HepG2 (cell line): ENCODE measurements around the gene THADA. TPM values are rescaled to one million over a fixed set of nuclear protein-coding genes. Genes with fewer than 3 reads are reported as not detected.
A peak's percentile ranks its signal among the peaks of the same experiment; 100 is the strongest.

ENCODE experiments used
- CHCHD3 ChIP-seq: sonication (generic); formaldehyde crosslinking; IDR thresholded peaks from 2 replicates; pipeline ENCODE4 v1.8.0; 2022; ENCODE audit warnings: mild to moderate bottlenecking, missing genetic modification reagents, moderate library complexity
- CREB1 ChIP-seq, 2 experiments: fragments of 450-650 bp in 1 of 2; IDR thresholded peaks; 2 replicates each; pipeline ENCODE4 v1.6.1; 2016 to 2017; ENCODE audit warnings: control low read depth in 1 of 2, mild to moderate bottlenecking in 1 of 2, missing compliant biosample characterization in 1 of 2, missing genetic modification characterization in 1 of 2
- CTCF ChIP-seq: sonication (generic); formaldehyde crosslinking; IDR thresholded peaks from 2 replicates; pipeline ENCODE4 v1.5.0; 2020; ENCODE audit warnings: mild to moderate bottlenecking, missing genetic modification reagents, moderate library complexity
- HOMEZ ChIP-seq: IDR thresholded peaks from 2 replicates; pipeline ENCODE4 v1.6.1; 2016; ENCODE audit warnings: low read depth
- IKZF5 ChIP-seq: IDR thresholded peaks from 2 replicates; pipeline ENCODE4 v1.6.1; 2018; ENCODE audit warnings: missing genetic modification reagents, mild to moderate bottlenecking, missing compliant biosample characterization
- MBD4 ChIP-seq: IDR thresholded peaks from 2 replicates; pipeline ENCODE4 v1.6.1; 2012; ENCODE audit warnings: low read length, inconsistent platforms, borderline replicate concordance
- MXD4 ChIP-seq: IDR thresholded peaks from 2 replicates; pipeline ENCODE4 v1.6.1; 2016; ENCODE audit warnings: mild to moderate bottlenecking, missing biosample characterization, missing genetic modification reagents
- NR2F1 ChIP-seq, 2 experiments: fragments of 450-650 bp in 1 of 2; formaldehyde crosslinking in 1 of 2; IDR thresholded peaks; 2 replicates each; pipeline versions ENCODE4 v1.5.0 to v1.6.1; 2016 to 2020; ENCODE audit warnings: mild to moderate bottlenecking in 1 of 2, missing compliant biosample characterization in 1 of 2, missing genetic modification reagents in 1 of 2, moderate library complexity in 1 of 2
- RBFOX2 ChIP-seq: fragments of 200-400 bp; formaldehyde crosslinking; IDR thresholded peaks from 2 replicates; pipeline ENCODE4 v1.6.1; 2017; ENCODE audit warnings: low read depth, mild to moderate bottlenecking, low read length
- RXRB ChIP-seq: IDR thresholded peaks from 2 replicates; pipeline ENCODE4 v1.6.1; 2016; ENCODE audit warnings: borderline replicate concordance, missing genetic modification reagents, missing compliant biosample characterization
- SAP130 ChIP-seq: IDR thresholded peaks from 2 replicates; pipeline ENCODE4 v1.6.1; 2016; ENCODE audit warnings: low read depth
- SOX6 ChIP-seq, 2 experiments: fragments of 450-650 bp in 1 of 2; sonication (generic) in 1 of 2; formaldehyde crosslinking in 1 of 2; IDR thresholded peaks; 2 replicates each; pipeline versions ENCODE4 v1.4.0 to v1.6.1; 2017 to 2020; ENCODE audit warnings: antibody characterized with exemption in 1 of 2, mild to moderate bottlenecking in 1 of 2, missing genetic modification reagents in 1 of 2
- STAT6 ChIP-seq: sonication (generic); formaldehyde crosslinking; IDR thresholded peaks from 2 replicates; pipeline ENCODE4 v1.4.0; 2020; ENCODE audit warnings: missing genetic modification reagents, mild to moderate bottlenecking, borderline replicate concordance
- ZNF234 ChIP-seq: sonication (generic); formaldehyde crosslinking; conservative IDR thresholded peaks from 2 replicates; pipeline ENCODE4 v1.5.1; 2020; ENCODE audit warnings: mild to moderate bottlenecking, missing genetic modification reagents
- ZNF501 ChIP-seq: sonication (generic); formaldehyde crosslinking; IDR thresholded peaks from 2 replicates; pipeline ENCODE4 v1.5.1; 2020; ENCODE audit warnings: mild to moderate bottlenecking, moderate library complexity, missing genetic modification reagents
- ZNF580 ChIP-seq: IDR thresholded peaks from 2 replicates; pipeline ENCODE4 v1.6.1; 2016; ENCODE audit warnings: low read depth, borderline replicate concordance
- ZNF768 ChIP-seq: sonication (generic); formaldehyde crosslinking; IDR thresholded peaks from 2 replicates; pipeline ENCODE4 v1.4.0; 2020; ENCODE audit warnings: missing genetic modification reagents
- polyA plus RNA-seq, 8 experiments: library from polyadenylated mRNA; depleted of rRNA in 3 of 8; stranded (reverse) in 7 of 8; unstranded in 1 of 8; fragments of >200 nt; fragmentation: Illumina TruSeq in 4 of 8; extraction: Trizol in 4 of 8; gene quantifications; 2 replicates each; pipeline versions ENCODE4 v1.2.1 to v1.2.3, GENCODE V29; 2011 to 2016; ENCODE audit warnings: low read depth in 4 of 8, missing spikeins in 1 of 8, mixed read lengths in 1 of 8; ENCODE audit not compliant: insufficient read depth in 1 of 8
- total RNA-seq, 5 experiments: library from RNA; depleted of rRNA; stranded (reverse); fragments of >200 nt; fragmentation: Illumina TruSeq; extraction: Trizol; gene quantifications; 2 replicates each; pipeline ENCODE4 v1.2.3, GENCODE V29; 2016; ENCODE audit warnings: low read depth in 1 of 5
- TF ChIP-seq, protein P1 (sequence below): sonication (generic); formaldehyde crosslinking; IDR thresholded peaks from 2 replicates; pipeline ENCODE4 v1.4.0; 2020; ENCODE audit warnings: missing genetic modification reagents

THADA gene
- total and polyA plus RNA-seq, 2 of the 13 experiments (the other 11 are each of a cell fraction or from before 2014, with no cell fraction given) = 12.7 to 21.7 TPM

DNA sequence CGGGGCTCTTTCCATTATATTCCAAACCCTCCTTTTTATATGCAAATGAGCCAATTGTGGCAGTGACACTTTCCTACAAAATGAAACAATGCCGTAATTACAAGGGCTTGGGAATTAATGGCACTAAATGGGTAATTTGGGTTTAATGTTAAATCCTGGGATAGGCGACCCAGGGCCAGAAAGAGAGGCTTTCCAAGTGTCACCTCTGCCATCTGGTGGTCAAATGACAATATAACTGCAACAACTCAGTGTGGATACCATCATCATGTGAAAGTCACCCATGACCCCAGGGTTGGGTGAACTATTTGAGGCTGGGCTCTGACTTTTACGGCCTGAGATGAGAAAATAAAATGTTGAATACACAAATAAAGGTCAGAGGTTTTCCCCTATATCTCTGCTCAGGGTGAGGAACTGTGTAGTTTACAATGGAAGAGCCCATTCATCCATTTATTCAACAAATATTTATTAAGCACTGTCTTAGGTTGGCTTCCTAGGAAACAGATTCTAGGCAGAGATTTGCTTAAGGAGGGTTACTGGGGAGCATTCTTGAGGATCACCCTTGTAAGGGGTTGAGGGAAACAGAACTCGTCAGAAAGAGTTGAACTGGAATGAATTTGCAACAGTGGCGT lies 13.6 kb upstream of the THADA start (continued):
- TF ChIP-seq RBFOX2 (no peak), HOMEZ (CRISPR knock-in tag) (0 out of 2 replicates have a peak, but pooled peaks have one; percentile 12), SAP130 (CRISPR knock-in tag) (peak; percentile 33; the same call in 1 of the 2 replicates), CHCHD3 (CRISPR knock-in tag) (no peak), MBD4 (no peak), CREB1 (IDR thresholded peaks at IDR 0.05) (peak; percentile 21; the same call in 1 of the 2 replicates), CREB1 (CRISPR knock-in tag; IDR thresholded peaks at IDR 0.05) (no peak), CTCF (CRISPR knock-in tag) (peak; percentile 88), RXRB (CRISPR knock-in tag) (peak; percentile 44; the same call in 1 of the 2 replicates), ZNF768 (CRISPR knock-in tag) (no peak), NR2F1 (CRISPR knock-in tag; IDR thresholded peaks at IDR 0.05) (0 out of 4 replicates have a peak, but pooled peaks of 1 of the 2 experiments have one; percentile 10), ZNF580 (CRISPR knock-in tag) (peak; percentile 39; the same call in 1 of the 2 replicates), ZNF234 (no peak), MXD4 (CRISPR knock-in tag) (peak; percentile 50; the same call in 1 of the 2 replicates), IKZF5 (0 out of 2 replicates have a peak, but pooled peaks have one; percentile 24), SOX6 (IDR thresholded peaks at IDR 0.05) (no peak), SOX6 (CRISPR knock-in tag; IDR thresholded peaks at IDR 0.05) (0 out of 2 replicates have a peak, but pooled peaks have one; percentile 11), ZNF501 (CRISPR knock-in tag) (0 out of 2 replicates have a peak, but pooled peaks have one; percentile 38), STAT6 (no peak)
- TF ChIP-seq, protein P1, sequence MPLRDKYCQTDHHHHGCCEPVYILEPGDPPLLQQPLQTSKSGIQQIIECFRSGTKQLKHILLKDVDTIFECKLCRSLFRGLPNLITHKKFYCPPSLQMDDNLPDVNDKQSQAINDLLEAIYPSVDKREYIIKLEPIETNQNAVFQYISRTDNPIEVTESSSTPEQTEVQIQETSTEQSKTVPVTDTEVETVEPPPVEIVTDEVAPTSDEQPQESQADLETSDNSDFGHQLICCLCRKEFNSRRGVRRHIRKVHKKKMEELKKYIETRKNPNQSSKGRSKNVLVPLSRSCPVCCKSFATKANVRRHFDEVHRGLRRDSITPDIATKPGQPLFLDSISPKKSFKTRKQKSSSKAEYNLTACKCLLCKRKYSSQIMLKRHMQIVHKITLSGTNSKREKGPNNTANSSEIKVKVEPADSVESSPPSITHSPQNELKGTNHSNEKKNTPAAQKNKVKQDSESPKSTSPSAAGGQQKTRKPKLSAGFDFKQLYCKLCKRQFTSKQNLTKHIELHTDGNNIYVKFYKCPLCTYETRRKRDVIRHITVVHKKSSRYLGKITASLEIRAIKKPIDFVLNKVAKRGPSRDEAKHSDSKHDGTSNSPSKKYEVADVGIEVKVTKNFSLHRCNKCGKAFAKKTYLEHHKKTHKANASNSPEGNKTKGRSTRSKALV (CRISPR knock-in tag) = no peak
